ENCODE data around the gene DCHS2.

DCHS2 gene

GRCh38 chr4:154366956-154367355 is 124.6 kb downstream of the DCHS2 start:
- DNase-seq = no peak

DNA sequence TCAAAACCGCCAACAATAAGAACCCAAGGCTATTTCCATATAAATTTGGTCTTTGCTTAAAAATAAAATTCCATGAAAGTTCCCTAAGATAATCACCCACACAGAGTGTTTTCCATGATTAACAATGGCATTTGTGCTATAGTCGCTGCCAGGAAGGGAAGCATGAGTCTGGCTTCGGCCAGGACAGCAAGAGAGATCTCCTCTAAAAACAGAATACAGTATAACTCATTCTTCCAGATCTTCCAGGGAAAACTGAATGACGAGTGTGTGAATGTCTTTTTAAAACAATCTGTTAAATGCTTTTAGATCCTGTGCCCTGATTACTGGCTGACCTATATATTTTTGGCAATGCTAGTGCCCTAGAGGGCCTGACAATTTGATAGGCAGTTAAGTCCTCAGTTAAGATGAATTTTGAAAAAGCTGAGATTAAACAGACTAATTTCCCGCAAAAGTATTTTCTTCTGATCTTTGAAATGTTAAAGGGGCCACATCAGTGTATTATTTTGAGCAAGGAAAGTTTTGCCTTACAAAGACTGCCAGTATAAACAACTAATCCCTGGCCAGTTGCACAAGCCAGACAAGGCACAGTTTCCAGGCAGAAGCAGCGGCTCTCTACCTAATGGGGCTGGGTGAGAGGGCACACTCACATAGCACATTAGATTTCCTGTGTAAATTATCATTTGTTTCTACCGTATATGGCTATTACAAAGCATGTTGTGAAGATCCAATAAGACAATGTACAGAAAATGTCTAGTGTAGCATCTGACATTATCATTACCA is 127.3 kb downstream of the DCHS2 start:
- DNase-seq = no peak

DNA sequence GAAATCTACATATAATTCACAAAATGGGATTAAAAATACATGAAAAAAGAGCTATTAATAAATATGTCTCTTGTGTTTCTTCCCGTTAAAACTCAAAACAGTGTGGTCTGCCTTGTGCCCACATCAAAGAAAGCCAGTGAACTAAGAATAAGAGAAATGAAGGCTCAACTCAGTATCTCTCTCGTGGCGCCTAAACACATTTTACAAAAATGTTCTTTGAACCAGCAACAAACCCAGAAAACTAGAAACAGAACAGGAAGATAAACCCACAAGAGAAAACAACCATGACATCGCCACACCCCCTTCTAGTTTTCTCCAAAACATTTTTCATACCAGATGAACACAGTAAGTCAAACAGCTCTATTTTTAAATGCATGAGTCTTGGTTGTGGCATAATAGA is 130.1 kb downstream of the DCHS2 start:
- no peak for DNase-seq

DNA sequence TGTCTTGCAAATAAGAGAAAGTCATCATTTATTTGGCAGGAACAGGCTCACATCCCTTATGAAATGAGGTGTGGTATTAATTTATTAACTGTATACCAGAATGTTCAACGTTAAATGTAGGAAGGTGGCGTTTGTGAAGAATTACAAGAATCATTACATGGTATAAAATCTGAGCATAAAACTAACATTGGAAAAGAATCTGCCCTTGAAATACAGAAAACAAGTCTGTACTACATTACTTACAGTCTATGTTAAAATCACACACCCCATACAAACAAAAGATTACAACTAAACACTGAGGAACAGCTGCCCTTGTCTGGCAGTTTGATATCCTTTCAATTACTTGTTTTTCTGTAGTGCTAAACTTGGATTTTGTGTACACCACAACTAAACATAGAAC is 131.1 kb downstream of the DCHS2 start:
- DNase-seq = no peak

DNA sequence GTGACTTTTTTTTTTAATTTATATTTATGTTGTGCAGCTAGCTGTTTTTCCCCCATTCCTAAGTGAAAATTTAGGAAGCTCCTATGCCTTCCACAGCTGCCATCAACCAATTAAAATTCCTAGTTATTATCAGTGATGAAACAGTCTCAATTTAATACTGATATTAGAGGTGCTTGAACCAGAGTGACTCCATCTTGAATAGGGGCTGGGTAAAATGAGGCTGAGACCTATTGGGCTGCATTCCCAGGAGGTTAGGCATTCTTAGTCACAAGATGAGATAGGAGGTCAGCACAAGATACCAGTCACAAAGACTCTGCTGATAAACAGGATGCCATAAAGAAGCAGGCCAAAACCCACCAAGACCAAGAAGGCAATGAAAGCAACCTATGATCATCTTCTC is 136.7 kb downstream of the DCHS2 start:
- no peak for DNase-seq

DNA sequence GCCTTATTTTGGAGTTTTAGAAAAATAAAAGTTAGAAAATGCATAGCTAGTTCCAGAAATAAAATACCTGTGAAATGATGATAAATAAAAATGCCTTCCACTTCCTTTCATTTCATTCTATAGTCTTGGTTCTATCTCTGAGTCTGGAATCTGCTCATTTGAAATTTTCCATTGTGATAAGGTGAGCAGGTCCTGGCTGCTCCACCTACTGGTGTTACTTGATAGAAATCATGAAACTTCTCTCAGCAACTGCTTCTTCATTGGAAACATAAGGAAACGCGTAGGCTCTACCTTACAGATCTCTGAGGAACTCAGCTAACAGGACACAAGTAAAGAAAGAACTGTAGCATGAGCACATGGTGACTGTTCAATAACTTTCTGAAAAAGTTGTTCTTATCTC is 141.8 kb downstream of the DCHS2 start:
- no peak for DNase-seq

GRCh38 chr4:154348657-154349056 is 142.9 kb downstream of the DCHS2 start:
- DNase-seq = no peak

DNA sequence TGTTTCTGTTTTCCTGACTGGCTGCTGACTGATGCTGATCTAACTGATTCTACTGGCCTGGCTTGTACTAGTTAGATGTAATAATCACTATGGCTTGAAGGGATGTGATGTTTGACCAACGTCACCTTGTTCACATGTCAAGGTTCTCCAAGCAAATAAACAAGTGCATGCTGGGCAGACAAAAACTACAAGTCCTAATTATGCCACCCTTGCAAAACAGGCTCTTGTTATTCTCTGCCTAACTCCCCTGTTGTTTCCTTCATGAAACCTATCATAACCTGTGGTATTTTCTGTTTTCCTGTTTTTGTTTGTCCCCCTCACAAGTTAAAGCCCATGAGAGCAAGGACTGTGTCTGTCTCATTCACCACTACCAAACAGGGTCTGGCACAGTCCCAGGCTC is 146.2 kb downstream of the DCHS2 start:
- no peak for DNase-seq

DNA sequence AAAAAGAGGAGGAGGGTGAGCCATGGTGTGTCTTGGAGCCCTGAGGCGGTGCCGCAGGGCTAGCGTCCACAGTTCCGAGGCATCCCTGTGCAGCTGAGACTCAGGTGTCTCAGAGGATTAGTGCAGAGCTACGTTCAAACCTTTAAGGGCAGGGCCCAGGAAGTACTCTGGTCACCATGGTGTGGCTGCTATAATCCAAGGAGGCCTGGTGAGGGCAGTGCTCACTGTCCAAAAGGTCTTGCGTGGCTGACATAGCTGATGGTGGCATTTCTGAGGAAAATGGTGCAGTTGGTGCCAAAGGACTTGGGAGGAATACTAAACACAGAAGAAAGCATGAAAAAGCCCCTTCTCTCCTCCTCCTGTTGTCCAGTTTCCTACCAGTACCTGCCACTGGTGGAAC is 146.9 kb downstream of the DCHS2 start:
- DNase-seq = no peak

DNA sequence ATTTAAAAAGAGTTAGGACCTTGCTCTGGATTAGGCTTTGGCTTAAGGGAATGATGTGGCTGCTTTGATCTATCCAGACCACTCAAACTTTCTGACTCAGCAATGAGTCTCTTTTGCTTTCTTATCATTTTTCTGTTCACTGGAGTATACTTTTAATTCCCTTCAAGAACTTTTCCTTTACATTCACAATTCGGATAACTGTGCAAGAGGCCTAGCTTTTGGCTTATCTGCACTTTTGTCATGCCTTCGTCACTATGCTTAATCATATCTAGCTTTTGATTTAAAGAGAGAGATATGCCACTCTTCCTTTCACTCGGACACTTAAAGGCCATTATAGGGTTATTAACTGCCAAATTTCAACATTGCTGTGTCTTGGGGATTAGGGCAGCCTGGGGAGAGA is 147.9 kb downstream of the DCHS2 start:
- no peak for DNase-seq

DNA sequence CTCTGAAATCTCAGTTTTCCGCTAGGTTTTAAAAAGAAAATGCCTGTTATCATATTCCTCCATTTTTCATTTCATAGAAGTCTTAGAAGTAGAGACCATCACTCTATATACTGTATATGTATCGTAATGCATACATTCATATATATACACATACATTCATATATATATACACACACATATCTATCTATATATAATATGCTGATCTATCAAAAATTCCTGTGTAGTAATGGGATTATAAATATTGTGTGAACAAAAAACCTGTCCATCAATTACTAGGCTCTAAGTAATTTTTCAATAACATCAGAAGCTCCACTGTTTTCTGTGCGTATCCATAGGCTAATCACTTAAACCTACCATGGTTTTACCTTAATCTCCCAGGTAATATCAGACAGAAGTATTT is 150.2 kb downstream of the DCHS2 start:
- DNase-seq = no peak

GRCh38 chr4:154335588-154335987 is 156.0 kb downstream of the DCHS2 start:
- no peak for DNase-seq

DNA sequence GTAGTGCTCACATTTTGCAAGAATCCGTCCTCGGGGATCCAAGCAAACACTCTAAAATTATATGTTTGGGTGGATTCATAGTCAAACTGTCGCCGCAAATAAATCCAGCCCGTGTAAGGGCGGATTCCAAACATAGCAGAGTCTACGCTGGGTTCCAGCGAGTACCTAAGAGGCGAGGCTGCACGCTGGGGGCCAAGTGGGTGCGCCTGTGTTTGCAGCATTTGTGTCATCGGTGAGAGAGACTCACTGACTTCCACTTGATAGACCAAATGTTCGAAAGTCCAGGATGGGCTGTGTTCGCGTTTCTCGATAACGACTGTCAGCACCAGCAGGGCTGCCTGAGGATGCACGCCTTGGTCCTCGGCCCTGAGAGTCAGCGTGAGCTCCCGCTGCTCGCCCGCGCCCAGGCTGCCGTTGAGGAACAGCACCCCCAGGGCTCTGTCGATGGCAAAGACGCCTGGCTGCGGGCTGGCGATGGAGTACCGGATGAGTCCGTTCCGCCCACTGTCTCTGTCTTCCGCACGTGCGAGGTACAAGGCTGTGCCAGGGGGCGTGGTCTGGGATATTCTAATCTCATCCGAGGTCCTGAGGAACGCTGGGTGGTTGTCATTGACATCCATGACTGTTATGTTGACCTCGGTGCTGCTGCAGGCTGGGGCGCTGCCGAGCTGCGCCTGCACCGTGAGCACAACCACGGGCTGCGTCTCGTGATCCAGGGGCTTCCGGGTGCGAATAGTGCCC is 158.7 kb downstream of the DCHS2 start:
- DNase-seq = peak; percentile 58

GRCh38 chr4:154329939-154330338 is 161.7 kb downstream of the DCHS2 start:
- DNase-seq = no peak

DNA sequence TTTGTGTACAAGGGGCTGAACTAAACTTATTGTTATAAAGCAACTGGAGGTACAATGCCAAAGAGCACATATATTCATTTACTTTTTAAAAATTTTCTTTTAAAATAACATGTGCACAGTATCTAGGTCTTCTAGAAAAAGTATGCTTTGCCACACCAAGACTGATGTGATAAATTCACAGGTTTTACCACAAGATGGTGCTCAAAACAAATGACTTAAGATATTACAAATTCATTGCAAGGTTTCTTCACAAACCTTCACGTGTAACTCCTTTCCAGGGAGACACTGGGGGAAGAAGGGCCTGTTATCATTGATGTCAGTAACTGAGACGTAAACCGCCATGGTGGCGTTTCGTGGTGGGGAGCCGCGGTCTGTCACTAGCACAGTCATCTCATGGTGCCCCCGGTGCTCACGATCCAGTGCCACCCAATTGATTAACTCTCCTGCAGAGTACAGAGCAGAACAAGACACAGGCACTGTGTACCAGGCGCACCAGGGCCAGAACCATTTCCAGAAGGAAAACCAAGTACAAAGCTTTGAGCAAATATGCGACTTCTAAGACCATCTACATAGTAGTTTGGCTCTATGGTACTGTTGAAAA is 162.2 kb downstream of the DCHS2 start:
- peak; percentile 16 for DNase-seq

GRCh38 chr4:154328030-154328429 is 163.6 kb downstream of the DCHS2 start:
- no peak for DNase-seq

DNA sequence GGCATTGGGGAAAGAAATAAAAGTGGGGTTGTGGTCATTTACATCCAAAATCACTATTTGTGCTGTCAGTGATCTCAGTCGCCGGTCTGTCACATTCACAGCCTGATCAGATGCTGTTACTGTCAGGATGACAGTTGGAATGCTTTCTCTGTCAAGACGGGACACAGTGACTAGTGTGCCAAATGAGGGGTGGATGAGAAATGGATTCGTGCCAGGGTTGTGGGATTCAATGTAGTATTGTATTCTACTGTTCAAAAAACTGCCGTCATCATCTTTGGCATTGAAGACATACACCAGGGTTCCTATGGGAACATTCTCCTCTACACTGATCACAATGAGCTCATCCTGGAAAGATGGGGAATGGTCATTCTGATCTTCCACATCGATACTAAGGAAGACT is 171.1 kb downstream of the DCHS2 start:
- no peak for DNase-seq

DNA sequence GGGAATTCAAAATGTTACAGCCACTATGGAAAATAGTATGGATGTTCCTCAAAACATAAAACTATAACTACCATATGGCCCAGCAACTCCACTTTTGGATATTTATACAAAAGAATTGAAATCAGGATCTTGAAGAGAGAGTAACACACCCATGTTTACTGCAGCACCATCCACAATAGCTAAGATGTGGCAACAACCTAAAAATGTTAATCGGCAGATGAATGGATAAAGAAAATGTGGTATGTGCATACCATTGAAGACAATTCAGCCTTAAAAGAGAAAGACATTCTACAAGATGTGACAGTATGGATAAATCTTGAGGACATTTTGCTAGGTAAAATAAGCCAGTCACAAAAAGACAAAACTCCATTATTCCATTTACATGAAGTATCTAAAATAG is 171.9 kb downstream of the DCHS2 start:
- no peak for DNase-seq

- DNase-seq = no peak
Observed at GRCh38 chr4:154317201-154317999, 174.2 kb downstream of the DCHS2 start.

- DNase-seq = no peak
Observed at GRCh38 chr4:154315741-154316140, 175.9 kb downstream of the DCHS2 start.

DNA sequence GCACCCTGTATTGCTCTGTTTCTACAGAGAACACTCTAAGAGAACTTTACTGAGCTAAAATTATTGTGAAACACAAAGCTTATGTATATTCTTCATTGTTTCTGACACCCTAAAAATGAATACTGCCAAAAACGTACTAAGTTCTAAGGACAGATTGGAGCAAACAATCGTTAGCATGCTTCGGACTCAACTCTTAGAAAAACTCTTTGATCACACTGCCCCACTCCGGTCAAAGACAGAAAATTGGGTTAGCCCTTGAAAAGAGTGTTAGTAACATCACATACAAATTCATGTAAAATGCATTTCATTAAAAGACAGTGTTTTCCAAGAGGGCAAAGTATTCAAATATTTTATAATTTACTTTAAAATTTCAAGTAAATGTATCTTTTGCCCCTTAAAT is 177.4 kb downstream of the DCHS2 start:
- DNase-seq = peak; percentile 13

DNA sequence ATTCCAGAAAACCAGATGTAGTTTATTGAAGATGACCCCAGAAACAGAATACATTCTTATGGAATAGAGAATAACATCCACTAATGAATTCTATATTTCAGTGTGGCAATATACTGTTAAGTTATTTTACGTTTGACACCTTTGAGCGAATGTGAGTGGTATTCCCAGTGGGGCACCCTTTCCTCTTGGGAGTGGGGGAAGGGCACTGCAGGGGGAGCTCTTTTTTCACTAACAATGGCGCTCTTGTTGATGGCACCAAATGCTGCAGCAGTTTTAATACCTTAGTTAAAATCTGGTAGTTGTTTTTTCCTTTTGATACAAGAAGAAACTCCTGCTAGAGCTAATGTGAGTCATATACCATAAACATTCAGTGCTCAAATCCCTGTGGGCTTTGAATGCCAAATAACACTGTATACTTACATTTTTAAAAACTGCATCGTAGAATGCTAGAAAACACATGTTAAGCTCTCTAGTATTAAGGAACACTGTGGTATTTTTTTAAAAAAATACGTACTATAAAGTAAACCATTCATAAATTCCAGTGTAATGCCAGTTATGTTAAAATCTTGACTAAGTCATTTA is 178.5 kb downstream of the DCHS2 start:
- no peak for DNase-seq

DNA sequence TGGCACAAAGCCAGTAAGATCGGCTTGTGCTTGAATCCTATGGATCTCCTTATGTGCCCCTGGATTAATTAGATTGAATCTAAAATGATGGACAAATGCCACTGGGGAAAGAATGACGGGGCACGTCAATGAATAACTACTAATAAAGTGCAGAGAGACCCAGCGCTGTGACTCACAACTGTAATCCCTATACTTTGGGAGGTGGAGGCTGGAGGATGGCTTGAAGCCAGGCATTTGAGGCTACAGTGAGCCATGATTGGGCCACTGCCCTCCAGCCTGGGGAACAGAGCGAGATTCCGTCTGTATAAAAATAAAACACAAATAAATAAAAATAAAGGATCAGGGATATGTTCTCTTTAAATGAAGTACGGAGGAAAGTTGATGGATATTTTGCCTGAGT is 179.4 kb downstream of the DCHS2 start:
- no peak for DNase-seq

Measured in hematopoietic multipotent progenitor cell treated with erythropoietin and hydrocortisone succinate and interleukin-3 and kit ligand, for 8 days (in vitro differentiated cells).